ENCODE measurements around the gene ARHGEF12. TPM values are rescaled to one million over a fixed set of nuclear protein-coding genes. Genes with fewer than 3 reads are reported as not detected.

The ARHGEF12 gene
- total RNA-seq, 1 experiment from 2014 or later = 41.0 TPM

DNA sequence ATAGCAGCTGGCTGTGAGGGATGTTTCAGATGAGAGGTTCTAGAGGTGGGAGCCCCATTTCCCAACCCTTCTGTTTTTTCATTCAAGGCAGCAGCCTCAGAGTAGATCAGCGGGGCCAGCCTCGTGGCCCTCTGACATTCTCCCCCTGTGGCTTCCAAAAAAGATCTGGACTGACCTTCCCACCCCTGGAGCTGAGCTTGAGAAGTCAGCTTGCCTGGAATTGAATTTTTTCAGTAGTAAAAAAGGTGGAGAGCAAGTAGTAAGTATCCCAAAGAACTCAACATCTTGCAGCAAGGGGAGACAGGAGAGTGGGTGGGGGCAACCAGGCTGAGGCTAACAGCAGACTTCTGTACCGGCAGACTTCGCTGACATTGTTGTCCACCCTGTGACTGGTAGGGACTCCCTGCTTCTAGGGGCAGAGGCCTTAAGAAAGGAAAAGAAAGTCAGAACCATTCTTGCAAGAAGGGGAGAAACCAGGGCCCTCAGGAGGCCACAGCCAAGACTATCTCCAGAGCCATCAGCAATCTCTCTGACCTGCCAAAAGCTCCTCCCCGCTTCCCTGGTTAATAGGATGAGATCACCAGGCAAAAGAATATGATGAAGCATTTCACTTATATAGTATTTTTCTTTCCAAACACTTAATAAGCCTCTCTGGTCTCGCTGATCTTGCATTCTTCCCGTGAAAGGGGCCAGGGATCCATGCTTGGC lies 173.3 kb downstream of the ARHGEF12 start:
- Histone ChIP-seq H3K27ac (ENCODE audit: low read length) (no peak overlapping the region), H3K9me2 (replicated peaks; ENCODE audit: low read length) (no peaks in the 10 kb centered on the region), H3K27me3 (ENCODE audit: low read length) (peaks cover 66% of the 10 kb centered on the region), H3K9ac (ENCODE audit: low read length) (no peak overlapping the region), H2AFZ (ENCODE audit: low read length) (no peak overlapping the region), H3K9me3 (ENCODE audit: low read length) (no peaks in the 10 kb centered on the region), H3K4me1 (ENCODE audit: insufficient read depth, low read length) (no peaks in the 10 kb centered on the region), H4K20me1 (ENCODE audit: low read length) (no peaks in the 10 kb centered on the region), H3K4me2 (ENCODE audit: low read length) (no peak overlapping the region), H3K4me3 (ENCODE audit: low read length) (no peak overlapping the region), H3K36me3 (ENCODE audit: low read depth, low read length) (no peaks in the 10 kb centered on the region), H3F3A (ENCODE audit: low read length, unreplicated experiment) (no peaks in the 10 kb centered on the region), H3K79me2 (ENCODE audit: low read length) (no peaks in the 10 kb centered on the region)
- no TSS peak for BruUV-seq (replicated peaks)
- DNase-seq (no peak), ATAC-seq (0 out of 2 replicates have a peak, but pooled peaks have one; percentile 14)
- intact Hi-C loops (cut with micrococcal nuclease) = loop anchor here (2.0 to 10.0 kb wide), 4 partner anchors 175 to 685 kb away; no protein-coding TSS in a partner anchor
- TF ChIP-seq, protein P1, sequence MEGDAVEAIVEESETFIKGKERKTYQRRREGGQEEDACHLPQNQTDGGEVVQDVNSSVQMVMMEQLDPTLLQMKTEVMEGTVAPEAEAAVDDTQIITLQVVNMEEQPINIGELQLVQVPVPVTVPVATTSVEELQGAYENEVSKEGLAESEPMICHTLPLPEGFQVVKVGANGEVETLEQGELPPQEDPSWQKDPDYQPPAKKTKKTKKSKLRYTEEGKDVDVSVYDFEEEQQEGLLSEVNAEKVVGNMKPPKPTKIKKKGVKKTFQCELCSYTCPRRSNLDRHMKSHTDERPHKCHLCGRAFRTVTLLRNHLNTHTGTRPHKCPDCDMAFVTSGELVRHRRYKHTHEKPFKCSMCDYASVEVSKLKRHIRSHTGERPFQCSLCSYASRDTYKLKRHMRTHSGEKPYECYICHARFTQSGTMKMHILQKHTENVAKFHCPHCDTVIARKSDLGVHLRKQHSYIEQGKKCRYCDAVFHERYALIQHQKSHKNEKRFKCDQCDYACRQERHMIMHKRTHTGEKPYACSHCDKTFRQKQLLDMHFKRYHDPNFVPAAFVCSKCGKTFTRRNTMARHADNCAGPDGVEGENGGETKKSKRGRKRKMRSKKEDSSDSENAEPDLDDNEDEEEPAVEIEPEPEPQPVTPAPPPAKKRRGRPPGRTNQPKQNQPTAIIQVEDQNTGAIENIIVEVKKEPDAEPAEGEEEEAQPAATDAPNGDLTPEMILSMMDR (conservative IDR thresholded peaks at IDR 0.05; ENCODE audit: low read depth, low read length) = no peak
- TF ChIP-seq EZH2phosphoT487 (IDR thresholded peaks at IDR 0.05; ENCODE audit: borderline replicate concordance, low read length) (no peak), EZH2 (IDR thresholded peaks at IDR 0.05; ENCODE audit: low read length, unreplicated experiment) (no peak)
- POLR2A ChIA-PET (ENCODE audit: unreplicated experiment) = no interaction called here
- CTCF ChIA-PET = interaction anchor here (0.7 to 1.6 kb wide), 2 partner anchors 121 to 176 kb away, joined by 3 to 10 read pairs; no protein-coding TSS in a partner anchor

DNA sequence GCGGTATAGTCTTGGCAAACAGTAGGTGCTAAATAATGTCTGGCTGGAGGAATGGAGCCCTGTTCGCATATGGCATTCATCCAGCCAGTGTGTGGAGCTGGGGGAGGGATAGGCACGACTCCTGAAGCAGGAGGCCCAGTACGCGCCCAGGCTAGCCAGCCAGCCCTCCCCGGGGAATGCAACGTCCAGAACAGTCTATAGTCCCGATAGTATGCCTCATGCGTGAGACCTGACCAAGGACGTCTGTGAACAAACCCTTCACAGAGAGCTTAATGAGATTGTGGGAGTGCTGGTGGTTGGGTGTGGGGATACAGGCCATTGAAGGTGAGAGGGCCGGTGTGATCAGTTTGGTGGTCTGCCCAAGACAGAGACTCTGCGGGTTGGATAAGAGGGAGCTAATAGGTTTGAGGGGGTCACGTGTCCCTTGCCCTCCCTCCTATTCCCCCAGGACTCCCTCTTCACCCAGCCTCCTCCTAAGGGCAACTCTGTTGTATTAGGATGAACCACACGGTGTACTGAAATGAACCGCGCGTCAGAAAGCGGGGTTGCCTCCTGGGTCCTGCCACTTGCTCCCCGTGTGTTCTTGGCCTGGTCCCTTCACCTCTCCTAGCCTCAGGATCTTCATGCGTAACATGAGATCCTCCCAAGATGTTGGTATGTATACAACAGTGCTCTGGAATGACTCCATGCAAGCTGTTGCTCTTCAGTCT lies 174.3 kb downstream of the ARHGEF12 start:
- ChIA-PET POLR2A (ENCODE audit: unreplicated experiment) (no interaction called here), CTCF (interaction anchor here (0.6 to 1.2 kb wide), 2 partner anchors 11 to 174 kb away, joined by 3 to 6 read pairs; no protein-coding TSS in a partner anchor)
- no peak overlapping the region for H3K27ac ChIP-seq (ENCODE audit: low read length)
- DNase-seq (no peak), ATAC-seq (no peak; the same call in 1 of the 2 replicates)
- no peaks in the 10 kb centered on the region for H3K9me3 ChIP-seq (ENCODE audit: low read length)
- H4K20me1 ChIP-seq (ENCODE audit: low read length) = no peaks in the 10 kb centered on the region
- peak overlapping the region; percentile 51; the same call in 1 of the 2 replicates for H3K4me3 ChIP-seq (ENCODE audit: low read length)
- no peak overlapping the region for H2AFZ ChIP-seq (ENCODE audit: low read length)
- H3K4me2 ChIP-seq (ENCODE audit: low read length) = peak overlapping the region; percentile 72
- H3K27me3 ChIP-seq (ENCODE audit: low read length) = peaks cover 67% of the 10 kb centered on the region
- no peaks in the 10 kb centered on the region for H3K4me1 ChIP-seq (ENCODE audit: insufficient read depth, low read length)
- TF ChIP-seq EZH2phosphoT487 (IDR thresholded peaks at IDR 0.05; ENCODE audit: borderline replicate concordance, low read length) = no peak
- no peaks in the 10 kb centered on the region for H3K9me2 ChIP-seq (replicated peaks; ENCODE audit: low read length)
- no peaks in the 10 kb centered on the region for H3K36me3 ChIP-seq (ENCODE audit: low read depth, low read length)
- H3K79me2 ChIP-seq (ENCODE audit: low read length) = no peaks in the 10 kb centered on the region
- no peak overlapping the region for H3K9ac ChIP-seq (ENCODE audit: low read length)
- BruUV-seq (replicated peaks) = no TSS peak
- intact Hi-C loops (cut with micrococcal nuclease) = loop anchor here (1.0 to 2.0 kb wide), 4 partner anchors 175 to 684 kb away; no protein-coding TSS in a partner anchor
- no peaks in the 10 kb centered on the region for H3F3A ChIP-seq (ENCODE audit: low read length, unreplicated experiment)

DNA sequence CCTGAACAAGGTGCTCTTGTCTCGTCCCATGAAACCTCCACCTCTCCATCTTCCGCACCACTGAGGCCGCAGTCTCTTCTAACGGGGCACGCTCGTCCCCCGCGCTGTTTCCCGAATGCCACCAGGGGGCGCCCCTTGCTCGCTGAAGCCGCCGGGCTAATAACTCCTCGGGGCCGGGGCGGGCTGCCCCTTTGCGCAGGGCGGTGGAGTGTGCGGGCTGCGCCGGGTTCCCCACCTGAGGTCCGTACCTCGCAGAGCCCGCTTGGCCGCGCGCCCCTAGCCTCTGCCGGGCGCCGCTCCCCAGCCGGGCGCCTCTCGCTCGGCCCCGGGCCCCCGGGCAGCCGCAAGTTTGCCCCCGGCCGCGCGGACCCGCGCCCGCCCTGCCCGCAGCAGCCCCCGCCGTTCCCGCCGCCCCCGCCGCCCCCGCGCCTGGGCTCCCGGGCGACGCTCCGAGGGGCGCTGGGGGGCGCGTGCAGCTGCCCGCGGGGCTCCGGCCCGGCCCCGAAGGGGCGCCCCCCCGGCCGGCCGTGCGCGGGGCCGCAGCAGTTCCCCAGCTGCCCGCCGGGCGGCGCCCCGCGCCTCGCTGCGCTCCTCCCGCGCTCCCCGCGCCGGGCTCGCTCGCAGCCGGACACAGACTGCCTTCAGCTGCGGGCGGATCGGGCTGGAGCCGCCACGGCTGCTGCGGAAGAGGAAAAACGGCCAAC lies 175.1 kb downstream of the ARHGEF12 start, which contains the start of gene GRIK4:
TSS of gene GRIK4 (plus strand) at position 633 of the 704 bp plus-strand sequence. CDS start 148,571 bp downstream, outside the sequence.
- intact Hi-C loops (cut with micrococcal nuclease) = loop anchor here (1.0 to 2.0 kb wide), 4 partner anchors 174 to 684 kb away; no protein-coding TSS in a partner anchor
- no peaks in the 10 kb centered on the region for H3K9me3 ChIP-seq (ENCODE audit: low read length)
- no peaks in the 10 kb centered on the region for H3K4me1 ChIP-seq (ENCODE audit: insufficient read depth, low read length)
- no peaks in the 10 kb centered on the region for H3F3A ChIP-seq (ENCODE audit: low read length, unreplicated experiment)
- no peaks in the 10 kb centered on the region for H3K36me3 ChIP-seq (ENCODE audit: low read depth, low read length)
- H3K9ac ChIP-seq (ENCODE audit: low read length) = no peak within 1 kb of the TSS
- H4K20me1 ChIP-seq (ENCODE audit: low read length) = no peaks in the 10 kb centered on the region
- ChIA-PET CTCF (interaction anchor here (0.6 to 1.2 kb wide), 5 partner anchors 10 to 683 kb away, joined by 3 to 6 read pairs (median 4); no protein-coding TSS in a partner anchor), POLR2A (ENCODE audit: unreplicated experiment) (no interaction called here)
- ATAC-seq (peak; percentile 90), DNase-seq (peak; percentile 80)
- H3K9me2 ChIP-seq (replicated peaks; ENCODE audit: low read length) = no peaks in the 10 kb centered on the region
- H3K79me2 ChIP-seq (ENCODE audit: low read length) = no peaks in the 10 kb centered on the region
- TF ChIP-seq EZH2phosphoT487 (IDR thresholded peaks at IDR 0.05; ENCODE audit: borderline replicate concordance, low read length) (no peak), EZH2 (IDR thresholded peaks at IDR 0.05; ENCODE audit: low read length, unreplicated experiment) (no peak)
- TF ChIP-seq, protein P1 (conservative IDR thresholded peaks at IDR 0.05; ENCODE audit: low read depth, low read length) = peak; percentile 95
- peak within 1 kb of the TSS; percentile 72 for H3K4me2 ChIP-seq (ENCODE audit: low read length)
- no TSS peak for BruUV-seq (replicated peaks)
- no peak within 1 kb of the TSS for H3K27ac ChIP-seq (ENCODE audit: low read length)
- peaks cover 67% of the 10 kb centered on the region for H3K27me3 ChIP-seq (ENCODE audit: low read length)
- peak within 1 kb of the TSS; percentile 51; the same call in 1 of the 2 replicates for H3K4me3 ChIP-seq (ENCODE audit: low read length)
- H2AFZ ChIP-seq (ENCODE audit: low read length) = no peak within 1 kb of the TSS
